Ishikawa (cell line): ENCODE data around the gene HDGFL2.

Experiments used
- CEBPB ChIP-seq: IDR thresholded peaks from 2 replicates; pipeline ENCODE4 v1.6.1; 2012
- EGR1 ChIP-seq: IDR thresholded peaks from 2 replicates; pipeline ENCODE4 v1.6.1; 2012
- EP300 ChIP-seq: IDR thresholded peaks from 2 replicates; pipeline ENCODE4 v1.6.1; 2012; ENCODE audit warnings: borderline replicate concordance
- MAX ChIP-seq: IDR thresholded peaks from 2 replicates; pipeline ENCODE4 v1.6.1; 2012
- RAD21 ChIP-seq: IDR thresholded peaks from 2 replicates; pipeline ENCODE4 v1.6.1; 2012; ENCODE audit warnings: low read depth

GRCh38 chr19:4445963-4446703 lies 26.0 kb upstream of the HDGFL2 start:
- TF ChIP-seq EP300 (no peak), RAD21 (no peak), MAX (no peak), CEBPB (no peak), EGR1 (no peak)
